ENCODE data around the gene EFNB2. TPM values are rescaled to one million over a fixed set of nuclear protein-coding genes. Genes with fewer than 3 reads are reported as not detected.

The EFNB2 gene
- total and polyA plus RNA-seq, 2 of the 8 experiments (the other 6 are each of a cell fraction or from before 2014, with no cell fraction given), result 8.2 to 12.0 TPM

DNA sequence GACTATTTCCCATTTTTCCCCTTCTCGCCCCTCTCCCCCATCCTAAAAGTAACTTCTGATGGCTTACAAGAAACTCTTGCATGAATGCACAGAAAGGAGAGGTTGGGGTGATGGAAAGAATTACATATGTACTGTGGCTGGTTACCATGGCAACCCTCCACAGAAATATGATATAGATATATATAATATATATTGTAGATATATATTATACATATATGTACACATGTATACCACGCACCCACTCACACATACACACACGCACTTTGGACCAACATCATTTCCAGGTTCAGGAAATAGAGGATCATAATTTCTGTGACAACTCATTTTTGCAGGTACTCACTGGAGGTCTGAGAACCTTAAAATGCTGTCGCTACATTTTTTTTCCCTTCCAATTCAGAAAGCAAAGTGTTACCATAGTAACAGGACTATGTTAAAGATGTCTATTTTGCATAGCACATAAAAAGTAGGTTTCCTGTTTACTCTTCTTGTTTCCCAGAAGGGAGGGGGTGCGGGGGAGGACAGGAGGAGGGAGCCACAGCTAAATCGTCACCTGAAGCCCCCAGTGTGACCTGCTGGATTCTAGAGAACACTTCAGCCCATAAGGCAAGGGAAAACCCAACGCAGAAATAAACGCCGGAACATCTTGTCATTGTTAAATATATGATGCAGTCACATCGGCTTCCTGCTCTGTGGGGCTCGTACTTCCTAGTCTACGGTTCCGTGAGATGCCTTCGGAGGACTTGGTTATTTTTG, 44.7 kb downstream of the EFNB2 start:
- H3K27me3 ChIP-seq (replicated peaks in 1 of 4; ENCODE audit: control insufficient read depth in 3 of 4, extremely low read depth in 1 of 4, insufficient read depth in 3 of 4, low read length in 3 of 4), result no peaks in the 10 kb centered on the region
- H3K4me1 ChIP-seq (replicated peaks in 1 of 4; ENCODE audit: control insufficient read depth in 3 of 4, insufficient read depth in 4 of 4, low read length in 3 of 4), result no peaks in the 10 kb centered on the region; a peak in 1 of 7 replicates
- WGBS, 2 experiments (ENCODE audit: extremely low coverage in 1 of 2, insufficient coverage in 1 of 2, insufficient read length in 1 of 2, insufficient replicate concordance in 2 of 2, low coverage in 1 of 2, low lambda C conversion rate in 2 of 2, missing lambda C conversion rate in 1 of 2), result 85% methylated on average over 14 of the region's 14 CpGs; no CpG with 5 or more reads in 1 of the 2 experiments
- H3K36me3 ChIP-seq (ENCODE audit: control insufficient read depth in 2 of 4, insufficient read depth in 4 of 4, low read length in 3 of 4), result peaks cover 3 to 22% (median 15%) of the 10 kb centered on the region in 4 experiments; a peak in 6 of 8 replicates
- no peak overlapping the region for H3K56ac ChIP-seq (replicated peaks; ENCODE audit: insufficient read length, low read depth, low read length)
- no peak overlapping the region for H3K14ac ChIP-seq (ENCODE audit: insufficient read length)
- H2BK12ac ChIP-seq (ENCODE audit: low read depth, low read length), result no peak overlapping the region
- H4K5ac ChIP-seq (ENCODE audit: insufficient read length, low read depth, low read length), result no peak overlapping the region
- H3K4me3 ChIP-seq (ENCODE audit: extremely low read depth in 1 of 4, insufficient read depth in 2 of 4, low read depth in 3 of 4, low read length in 4 of 4), result no peak overlapping the region
- H2BK15ac ChIP-seq (ENCODE audit: low read length), result no peak overlapping the region
- H3K18ac ChIP-seq (ENCODE audit: extremely low read depth, low read length), result no peak overlapping the region
- no peak overlapping the region for H3K4ac ChIP-seq (replicated peaks; ENCODE audit: insufficient read length, low read depth, low read length)
- ChIA-PET CTCF (ENCODE audit: partially characterized antibody) (no interaction called here), POLR2A (ENCODE audit: partially characterized antibody) (no interaction called here)
- no peak overlapping the region for H2BK120ac ChIP-seq (replicated peaks; ENCODE audit: low read depth, low read length)
- peaks cover 0 to 5% of the 10 kb centered on the region in 2 experiments for H4K20me1 ChIP-seq (replicated peaks in 1 of 2; ENCODE audit: control insufficient read depth in 1 of 2, insufficient read depth in 2 of 2, low read length in 2 of 2)
- no peaks in the 10 kb centered on the region for H3K79me2 ChIP-seq (ENCODE audit: control insufficient read depth in 1 of 2, insufficient read depth in 2 of 2, low read length in 2 of 2)
- H3K79me1 ChIP-seq (ENCODE audit: low read depth, low read length), result no peaks in the 10 kb centered on the region; the same call in 1 of the 2 replicates
- no peak for TF ChIP-seq SIRT6 (IDR thresholded peaks at IDR 0.05; ENCODE audit: low read length)
- TF ChIP-seq KDM4A (IDR thresholded peaks at IDR 0.05; ENCODE audit: low read depth, low read length, severe bottlenecking), result no peak
- H3K27ac ChIP-seq (ENCODE audit: low read depth, low read length), result no peak overlapping the region
- H2AFZ ChIP-seq (ENCODE audit: low read length), result no peak overlapping the region
- H3K9ac ChIP-seq (replicated peaks in 1 of 4; ENCODE audit: extremely low read depth in 1 of 4, low read depth in 3 of 4, low read length in 3 of 4), result no peak overlapping the region
- no peak overlapping the region for H4K8ac ChIP-seq (ENCODE audit: extremely low read depth, insufficient read depth, low read length)
- no peaks in the 10 kb centered on the region for H3K9me3 ChIP-seq (ENCODE audit: insufficient read depth in 2 of 2, low read depth in 1 of 2, low read length in 1 of 2)
- no peak overlapping the region for H2BK5ac ChIP-seq (ENCODE audit: low read depth, low read length)
- H2AK5ac ChIP-seq (ENCODE audit: low read depth, low read length), result no peak overlapping the region
- no peak overlapping the region for H3K23ac ChIP-seq (ENCODE audit: insufficient read length)
- peaks cover 2% of the 10 kb centered on the region; the same call in 1 of the 2 replicates for H3K23me2 ChIP-seq (ENCODE audit: low read depth, low read length)
- no peak overlapping the region for H2BK20ac ChIP-seq (ENCODE audit: low read length)
- no peak overlapping the region for H3K4me2 ChIP-seq (ENCODE audit: insufficient read depth in 1 of 2, low read depth in 2 of 2, low read length in 2 of 2)
- no peak for FAIRE-seq
- H4K91ac ChIP-seq (replicated peaks; ENCODE audit: insufficient read length, low read length), result no peak overlapping the region
- DNase-seq (ENCODE audit: low read depth in 1 of 2, low spot score in 2 of 2), result no peak

Data from H1 (cell line).